Measurements from ENCODE around the gene ZNF22.

ZNF22 gene

GRCh38 chr10:44962870-44963738, 37.6 kb upstream of the ZNF22 start:
- TF ChIP-seq CTCF (IDR thresholded peaks at IDR 0.05) = peak; percentile 21
- Mint-ChIP-seq H3K4me1 (peaks cover 94% of the 10 kb centered on the region), H3K27me3 (ENCODE audit: low read depth, poor library complexity) (peaks cover 14% of the 10 kb centered on the region), H3K9me3 (no peaks in the 10 kb centered on the region), H3K36me3 (ENCODE audit: low read depth) (no peaks in the 10 kb centered on the region), H3K4me3 (peak overlapping the region; percentile 47), H3K27ac (peak overlapping the region; percentile 92)
- DNase-seq = no peak

- H3K27me3 Mint-ChIP-seq (ENCODE audit: low read depth, poor library complexity) = peaks cover 14% of the 10 kb centered on the region
- no peaks in the 10 kb centered on the region for H3K9me3 Mint-ChIP-seq
- DNase-seq = peak; percentile 68
- peaks cover 5% of the 10 kb centered on the region for H3K36me3 Mint-ChIP-seq (ENCODE audit: low read depth)
- peak overlapping the region; percentile 47 for H3K4me3 Mint-ChIP-seq
- peak overlapping the region; percentile 92 for H3K27ac Mint-ChIP-seq
- peaks cover 94% of the 10 kb centered on the region for H3K4me1 Mint-ChIP-seq
- peak; percentile 11 for TF ChIP-seq CTCF (IDR thresholded peaks at IDR 0.05)
These were observed 36.7 kb upstream of the ZNF22 start for GRCh38 chr10:44963772-44964633.

- Mint-ChIP-seq H3K27ac (no peak overlapping the region), H3K4me1 (peaks cover 91% of the 10 kb centered on the region), H3K36me3 (ENCODE audit: low read depth) (peaks cover 16% of the 10 kb centered on the region), H3K9me3 (no peaks in the 10 kb centered on the region), H3K27me3 (ENCODE audit: low read depth, poor library complexity) (peaks cover 14% of the 10 kb centered on the region), H3K4me3 (peak overlapping the region; percentile 16)
- DNase-seq = no peak
- TF ChIP-seq CTCF (IDR thresholded peaks at IDR 0.05) = no peak
These were observed 35.6 kb upstream of the ZNF22 start for GRCh38 chr10:44965104-44965503.

GRCh38 chr10:44965651-44966097, 35.0 kb upstream of the ZNF22 start:
- DNase-seq = no peak
- Mint-ChIP-seq H3K4me3 (no peak overlapping the region), H3K4me1 (peaks cover 85% of the 10 kb centered on the region), H3K27ac (no peak overlapping the region), H3K9me3 (no peaks in the 10 kb centered on the region), H3K36me3 (ENCODE audit: low read depth) (peaks cover 21% of the 10 kb centered on the region), H3K27me3 (ENCODE audit: low read depth, poor library complexity) (peaks cover 14% of the 10 kb centered on the region)
- no peak for TF ChIP-seq CTCF (IDR thresholded peaks at IDR 0.05)

- Mint-ChIP-seq H3K36me3 (ENCODE audit: low read depth) (peaks cover 27% of the 10 kb centered on the region), H3K4me3 (no peak overlapping the region), H3K9me3 (no peaks in the 10 kb centered on the region), H3K27ac (no peak overlapping the region), H3K4me1 (peaks cover 79% of the 10 kb centered on the region), H3K27me3 (ENCODE audit: low read depth, poor library complexity) (peaks cover 9% of the 10 kb centered on the region)
- no peak for TF ChIP-seq CTCF (IDR thresholded peaks at IDR 0.05)
- DNase-seq = no peak
These were observed 34.5 kb upstream of the ZNF22 start for GRCh38 chr10:44966129-44966815.

Measured in nephron progenitor cell (in vitro differentiated cells).